ENCODE measurements around the gene ROCK2.

Gene ROCK2

GRCh38 chr2:11343650-11344341, 640 bp downstream of the ROCK2 start:
- peak; percentile 53 for DNase-seq (ENCODE audit: extremely low spot score)
- ChIA-PET POLR2A (interaction anchor here (0.6 kb wide), 1 partner anchor 105 kb away, joined by 4 read pairs; no protein-coding TSS in a partner anchor), CTCF (interaction anchor here (1.0 to 2.0 kb wide), 7 partner anchors 10 to 212 kb away, joined by 3 to 6 read pairs (median 3); a partner anchor contains a TSS)
- TF ChIP-seq, protein P1, sequence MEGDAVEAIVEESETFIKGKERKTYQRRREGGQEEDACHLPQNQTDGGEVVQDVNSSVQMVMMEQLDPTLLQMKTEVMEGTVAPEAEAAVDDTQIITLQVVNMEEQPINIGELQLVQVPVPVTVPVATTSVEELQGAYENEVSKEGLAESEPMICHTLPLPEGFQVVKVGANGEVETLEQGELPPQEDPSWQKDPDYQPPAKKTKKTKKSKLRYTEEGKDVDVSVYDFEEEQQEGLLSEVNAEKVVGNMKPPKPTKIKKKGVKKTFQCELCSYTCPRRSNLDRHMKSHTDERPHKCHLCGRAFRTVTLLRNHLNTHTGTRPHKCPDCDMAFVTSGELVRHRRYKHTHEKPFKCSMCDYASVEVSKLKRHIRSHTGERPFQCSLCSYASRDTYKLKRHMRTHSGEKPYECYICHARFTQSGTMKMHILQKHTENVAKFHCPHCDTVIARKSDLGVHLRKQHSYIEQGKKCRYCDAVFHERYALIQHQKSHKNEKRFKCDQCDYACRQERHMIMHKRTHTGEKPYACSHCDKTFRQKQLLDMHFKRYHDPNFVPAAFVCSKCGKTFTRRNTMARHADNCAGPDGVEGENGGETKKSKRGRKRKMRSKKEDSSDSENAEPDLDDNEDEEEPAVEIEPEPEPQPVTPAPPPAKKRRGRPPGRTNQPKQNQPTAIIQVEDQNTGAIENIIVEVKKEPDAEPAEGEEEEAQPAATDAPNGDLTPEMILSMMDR (IDR thresholded peaks at IDR 0.05; ENCODE audit: control extremely low read depth, extremely low read depth, low read depth, missing control alignments): no peak

GRCh38 chr2:11343368-11343649, 1.1 kb downstream of the ROCK2 start:
- ChIA-PET CTCF (interaction anchor here (1.0 to 2.0 kb wide), 4 partner anchors 10 to 24 kb away, joined by 3 to 6 read pairs (median 4); no protein-coding TSS in a partner anchor), POLR2A (no interaction called here)
- no peak for DNase-seq (ENCODE audit: extremely low spot score)
- TF ChIP-seq, protein P1 (IDR thresholded peaks at IDR 0.05; ENCODE audit: control extremely low read depth, extremely low read depth, low read depth, missing control alignments): no peak

DNA sequence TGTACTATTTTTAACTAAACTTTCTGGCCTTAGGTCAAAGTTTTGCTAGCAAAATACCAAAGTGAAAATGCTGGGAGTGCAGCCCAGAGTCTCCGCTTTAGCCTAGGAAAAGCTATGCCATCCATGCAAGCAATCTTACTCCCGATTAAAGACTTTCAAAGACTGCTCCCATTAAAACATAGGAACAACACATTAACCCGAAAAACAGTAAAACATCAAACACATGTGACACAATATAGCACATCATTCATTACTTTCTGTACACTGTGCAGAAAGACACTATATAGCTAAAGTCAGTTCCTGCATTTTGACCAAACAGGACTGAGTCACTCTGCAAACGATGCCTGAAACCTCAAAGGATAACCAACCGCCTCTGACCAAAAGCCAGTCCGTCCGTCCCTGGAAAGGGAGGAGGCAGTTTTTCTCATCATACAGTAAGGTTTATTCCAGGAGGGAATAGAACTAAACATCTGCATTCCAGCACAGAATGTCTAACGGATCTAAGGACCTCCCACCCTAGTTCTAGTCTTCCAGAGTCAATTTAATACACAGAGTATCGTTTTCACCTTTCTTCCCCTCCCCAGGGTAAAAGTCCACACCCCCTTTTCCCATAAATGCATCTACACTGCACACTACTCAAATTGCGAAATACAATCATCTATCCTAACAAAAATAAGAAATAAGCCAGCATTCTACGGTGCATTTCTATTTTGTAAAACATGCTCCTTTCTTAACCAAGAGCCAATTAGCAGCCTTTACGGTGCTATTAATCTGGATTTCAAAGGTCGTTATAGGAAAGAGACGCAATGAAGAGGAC, 1.7 kb downstream of the ROCK2 start:
- TF ChIP-seq, protein P1 (IDR thresholded peaks at IDR 0.05; ENCODE audit: control extremely low read depth, extremely low read depth, low read depth, missing control alignments): no peak
- ChIA-PET POLR2A (no interaction called here), CTCF (interaction anchor here (1.0 to 1.6 kb wide), 2 partner anchors 26 to 27 kb away, joined by 3 to 4 read pairs; no protein-coding TSS in a partner anchor)
- DNase-seq (ENCODE audit: extremely low spot score): no peak

GRCh38 chr2:11340717-11341116, 3.7 kb downstream of the ROCK2 start:
- POLR2A ChIA-PET: no interaction called here
- TF ChIP-seq, protein P1 (IDR thresholded peaks at IDR 0.05; ENCODE audit: control extremely low read depth, extremely low read depth, low read depth, missing control alignments): no peak
- no peak for DNase-seq (ENCODE audit: extremely low spot score)
- CTCF ChIA-PET: no interaction called here

- no peak for DNase-seq (ENCODE audit: extremely low spot score)
- CTCF ChIA-PET: no interaction called here
- POLR2A ChIA-PET: no interaction called here
- TF ChIP-seq, protein P1 (IDR thresholded peaks at IDR 0.05; ENCODE audit: control extremely low read depth, extremely low read depth, low read depth, missing control alignments): no peak
Observed at GRCh38 chr2:11339508-11340083, 4.8 kb downstream of the ROCK2 start.

DNA sequence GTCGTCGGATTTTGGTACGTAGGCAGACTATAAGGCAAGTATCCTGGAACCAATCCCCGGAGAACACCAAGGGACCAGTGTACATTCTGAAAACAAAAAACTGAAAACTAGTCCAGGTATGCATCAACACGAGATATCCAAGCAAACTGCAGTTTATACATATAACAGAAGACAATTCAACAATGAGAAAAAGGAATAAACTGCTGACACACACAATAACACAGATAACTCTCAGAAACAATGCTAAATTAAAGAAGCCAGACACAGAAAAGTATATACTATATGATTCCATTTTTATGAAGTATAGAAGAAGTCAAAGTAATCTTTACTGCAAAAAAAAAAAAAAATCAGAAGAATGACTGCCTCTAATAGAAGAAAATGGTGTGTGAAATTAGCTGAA, 5.9 kb downstream of the ROCK2 start:
- TF ChIP-seq, protein P1 (IDR thresholded peaks at IDR 0.05; ENCODE audit: control extremely low read depth, extremely low read depth, low read depth, missing control alignments): no peak
- POLR2A ChIA-PET: no interaction called here
- CTCF ChIA-PET: no interaction called here
- DNase-seq (ENCODE audit: extremely low spot score): no peak
